Measurements from ENCODE around the gene PER1.

DNA sequence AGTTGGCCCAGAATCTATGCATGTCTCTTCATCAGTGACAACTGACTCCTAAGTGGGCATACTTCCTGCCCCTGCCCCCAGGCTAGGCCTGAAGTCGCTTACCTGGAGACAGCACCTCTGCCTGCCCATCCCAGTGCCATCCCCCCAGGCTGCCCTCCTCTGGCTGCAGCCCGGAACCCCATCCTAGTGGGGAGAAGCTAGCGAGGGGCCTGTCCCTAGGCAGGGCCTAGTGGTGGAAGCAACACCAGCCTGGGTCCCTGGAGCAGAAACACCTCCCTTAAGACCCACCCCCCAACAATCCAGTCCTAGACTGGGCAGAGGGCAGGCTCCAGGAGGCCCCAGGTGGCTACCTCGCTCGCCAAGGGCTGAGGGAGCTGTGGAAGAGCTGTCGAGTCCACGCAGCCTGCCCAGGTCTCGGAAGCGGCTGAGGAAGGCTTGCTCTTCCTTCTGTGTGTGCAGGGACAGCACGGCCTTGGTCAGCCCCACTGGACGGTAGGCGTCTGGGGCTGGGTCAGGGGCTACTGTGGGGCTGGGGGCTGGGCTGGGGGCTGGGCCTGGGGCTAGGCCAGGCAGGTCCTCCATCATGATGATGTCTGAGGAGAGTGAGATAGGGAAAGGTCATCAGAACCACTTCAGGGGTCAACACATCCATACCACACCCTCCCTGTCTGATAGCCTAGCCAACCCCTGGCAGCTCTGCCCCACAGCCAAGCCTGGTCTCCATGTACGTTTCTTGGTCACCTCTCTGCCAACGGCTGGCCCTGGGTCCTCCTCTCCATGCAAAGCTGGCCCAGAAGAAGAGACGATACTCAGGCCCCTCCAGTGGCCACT is 7.6 kb downstream of the PER1 start:
- TF ChIP-seq, protein P1, sequence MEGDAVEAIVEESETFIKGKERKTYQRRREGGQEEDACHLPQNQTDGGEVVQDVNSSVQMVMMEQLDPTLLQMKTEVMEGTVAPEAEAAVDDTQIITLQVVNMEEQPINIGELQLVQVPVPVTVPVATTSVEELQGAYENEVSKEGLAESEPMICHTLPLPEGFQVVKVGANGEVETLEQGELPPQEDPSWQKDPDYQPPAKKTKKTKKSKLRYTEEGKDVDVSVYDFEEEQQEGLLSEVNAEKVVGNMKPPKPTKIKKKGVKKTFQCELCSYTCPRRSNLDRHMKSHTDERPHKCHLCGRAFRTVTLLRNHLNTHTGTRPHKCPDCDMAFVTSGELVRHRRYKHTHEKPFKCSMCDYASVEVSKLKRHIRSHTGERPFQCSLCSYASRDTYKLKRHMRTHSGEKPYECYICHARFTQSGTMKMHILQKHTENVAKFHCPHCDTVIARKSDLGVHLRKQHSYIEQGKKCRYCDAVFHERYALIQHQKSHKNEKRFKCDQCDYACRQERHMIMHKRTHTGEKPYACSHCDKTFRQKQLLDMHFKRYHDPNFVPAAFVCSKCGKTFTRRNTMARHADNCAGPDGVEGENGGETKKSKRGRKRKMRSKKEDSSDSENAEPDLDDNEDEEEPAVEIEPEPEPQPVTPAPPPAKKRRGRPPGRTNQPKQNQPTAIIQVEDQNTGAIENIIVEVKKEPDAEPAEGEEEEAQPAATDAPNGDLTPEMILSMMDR (IDR thresholded peaks at IDR 0.05): no peak
- TF ChIP-seq EP300 (IDR thresholded peaks at IDR 0.05; ENCODE audit: low read depth) (no peak), POLR2A (IDR thresholded peaks at IDR 0.05) (no peak)

All from transverse colon (tissue), 3 donors.